Stimulated activated CD8-positive, alpha-beta memory T cell treated with anti-CD3 and anti-CD28 coated beads, Interleukin-12 subunit alpha, Interleukin-12 subunit beta, amount 100 ng/mL, for 24 hours (primary cell): ENCODE data around the gene DIAPH3.

Experiments used
- DNase-seq: peaks from one replicate; pipeline ENCODE4 v3.0.0-alpha.2; 2020; ENCODE audit errors: extremely low read depth

DIAPH3 gene

DNA sequence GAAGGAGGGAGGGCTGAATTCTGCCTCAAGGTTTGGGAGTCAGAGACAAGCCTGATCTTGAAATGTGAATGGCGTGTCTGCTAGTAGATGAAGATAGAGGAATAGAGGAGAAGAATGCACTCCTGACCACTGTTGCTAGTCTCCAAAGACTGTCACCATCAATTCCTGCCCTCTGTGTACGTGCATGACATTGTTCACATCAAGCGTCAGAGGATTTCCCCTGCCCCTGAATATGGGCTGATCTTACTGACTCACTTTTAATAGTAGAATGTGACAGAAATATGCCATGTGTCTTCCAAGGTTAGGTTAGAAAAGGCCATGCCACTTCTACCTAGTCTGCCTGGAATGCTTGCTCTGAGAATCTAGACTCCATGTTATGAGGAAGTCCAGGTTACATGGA is 538.6 kb downstream of the DIAPH3 start:
- no peak for DNase-seq

DNA sequence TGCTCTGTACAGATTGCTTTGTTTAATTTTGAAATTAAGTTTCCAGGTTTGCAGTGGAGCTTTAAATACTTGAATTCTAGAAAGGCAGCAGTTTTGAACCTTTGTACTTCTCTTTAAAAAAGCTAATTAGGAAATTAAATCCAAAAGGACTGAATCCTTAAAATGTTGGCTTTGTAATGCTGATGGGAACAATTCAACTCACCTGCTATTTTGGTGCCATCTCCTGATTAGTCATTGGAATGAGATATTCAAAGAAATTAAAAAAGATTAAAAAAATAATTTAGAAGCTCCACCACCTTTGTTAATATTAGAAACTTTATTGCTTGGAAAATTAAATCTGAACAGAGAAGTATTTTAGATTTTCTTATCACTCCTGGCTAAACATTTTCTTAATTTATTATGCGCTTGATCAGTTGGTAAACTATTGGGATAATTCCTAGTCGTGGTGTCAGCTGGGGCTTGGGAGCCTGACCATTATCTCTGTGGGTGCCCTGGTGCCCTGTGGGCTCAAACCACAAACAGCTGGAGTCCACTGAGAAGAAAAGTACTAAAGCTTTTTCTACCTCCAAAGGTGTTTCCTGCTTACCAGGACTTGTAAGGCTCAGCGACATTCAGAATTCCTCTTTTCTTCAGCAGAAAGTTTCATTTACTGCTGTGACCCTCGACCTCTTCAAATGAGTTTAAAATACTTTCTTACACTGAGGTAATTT is 540.4 kb downstream of the DIAPH3 start:
- no peak for DNase-seq

DNA sequence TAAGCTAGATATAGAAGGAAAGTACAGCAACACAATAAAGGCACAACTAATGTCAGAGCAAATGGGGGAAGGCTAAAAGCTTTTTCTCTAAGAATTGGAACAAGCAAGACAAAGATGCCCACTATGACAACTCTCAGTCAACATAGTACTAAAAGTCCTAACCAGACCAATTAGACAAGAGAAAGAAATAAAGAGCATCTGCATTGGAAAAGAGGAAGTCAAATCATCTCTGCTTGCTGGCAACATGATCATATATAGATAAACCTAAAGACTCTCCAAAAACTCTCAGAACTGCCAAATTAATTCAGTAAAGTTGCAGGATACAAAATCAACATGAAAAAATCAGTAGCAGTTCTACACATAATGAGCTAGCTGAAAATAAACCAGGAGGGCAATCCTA is 542.0 kb downstream of the DIAPH3 start:
- DNase-seq: no peak
